DLD1 (cell line): Measurements from ENCODE around the gene GNA14.
"Not testable (repeated sequence)": the region's sequence is repeated elsewhere in the genome, so short reads cannot be mapped to it uniquely, and the experiment has no call there.

Source experiments
- in situ Hi-C: cut with HindIII; loops from 2 replicates; pipeline ENCODE4 v1.10.0; 2017; ENCODE audit warnings: low sequenced_read_pairs

The GNA14 gene

GRCh38 chr9:77497322-77498198 lies 150.6 kb downstream of the GNA14 start:
- in situ Hi-C loops = no loop called here

- in situ Hi-C loops = no loop called here
These were observed 152.1 kb downstream of the GNA14 start for GRCh38 chr9:77495834-77496671.

GRCh38 chr9:77490279-77490678 lies 157.8 kb downstream of the GNA14 start:
- in situ Hi-C loops = not testable (repeated sequence)

GRCh38 chr9:77489405-77490163 lies 158.5 kb downstream of the GNA14 start:
- in situ Hi-C loops = not testable (repeated sequence)

GRCh38 chr9:77488439-77489126 lies 159.5 kb downstream of the GNA14 start:
- in situ Hi-C loops = no loop called here

GRCh38 chr9:77486968-77487367 lies 161.2 kb downstream of the GNA14 start:
- in situ Hi-C loops = no loop called here

GRCh38 chr9:77486463-77486862 lies 161.7 kb downstream of the GNA14 start:
- in situ Hi-C loops = no loop called here

- in situ Hi-C loops = no loop called here
These were observed 172.3 kb downstream of the GNA14 start for GRCh38 chr9:77475641-77476473.

GRCh38 chr9:77474936-77475335 lies 173.2 kb downstream of the GNA14 start:
- in situ Hi-C loops = no loop called here

- in situ Hi-C loops = no loop called here
These were observed 175.5 kb downstream of the GNA14 start for GRCh38 chr9:77472646-77473045.

GRCh38 chr9:77471572-77471971 lies 176.6 kb downstream of the GNA14 start:
- in situ Hi-C loops = no loop called here

GRCh38 chr9:77469515-77470231 lies 178.4 kb downstream of the GNA14 start:
- in situ Hi-C loops = no loop called here

GRCh38 chr9:77464661-77465060 lies 183.5 kb downstream of the GNA14 start:
- in situ Hi-C loops = no loop called here

- in situ Hi-C loops = no loop called here
These were observed 185.0 kb downstream of the GNA14 start for GRCh38 chr9:77463151-77463550.

- in situ Hi-C loops = no loop called here
These were observed 186.1 kb downstream of the GNA14 start for GRCh38 chr9:77462066-77462465.

GRCh38 chr9:77460938-77461337 lies 187.2 kb downstream of the GNA14 start:
- in situ Hi-C loops = no loop called here

GRCh38 chr9:77457916-77458592 lies 190.1 kb downstream of the GNA14 start:
- in situ Hi-C loops = no loop called here

GRCh38 chr9:77456829-77457437 lies 191.2 kb downstream of the GNA14 start:
- in situ Hi-C loops = no loop called here
